RWPE1 (cell line): ENCODE measurements around the gene ARHGEF40.

ENCODE experiments used
- CTCF ChIA-PET: fragments of 350-600 bp; sonication (Branson Sonifier 250); formaldehyde crosslinking; extraction: SDS; loops from one replicate; lab custom pipeline; 2021; lab: Yijun Ruan, JAX
- POLR2A ChIA-PET: fragments of 400-600 bp; formaldehyde crosslinking; extraction: SDS; loops from one replicate; lab custom pipeline; 2020; ENCODE audit warnings: antibody characterized with exemption; ENCODE audit not compliant: low non-redundant PET; lab: Yijun Ruan, JAX
- DNase-seq: peaks from one replicate; pipeline ENCODE4 v3.0.0; 2012; ENCODE audit warnings: low spot score
- H3K27ac ChIP-seq: fragments of 450-650 bp; 2 replicates; pipeline ENCODE4 v1.5.1; 2017
- TF ChIP-seq, protein P1 (sequence below): fragments of 450-650 bp; conservative IDR thresholded peaks from 2 replicates; pipeline ENCODE4 v1.5.1; 2017; ENCODE audit warnings: low read depth, mild to moderate bottlenecking

ARHGEF40 gene

DNA sequence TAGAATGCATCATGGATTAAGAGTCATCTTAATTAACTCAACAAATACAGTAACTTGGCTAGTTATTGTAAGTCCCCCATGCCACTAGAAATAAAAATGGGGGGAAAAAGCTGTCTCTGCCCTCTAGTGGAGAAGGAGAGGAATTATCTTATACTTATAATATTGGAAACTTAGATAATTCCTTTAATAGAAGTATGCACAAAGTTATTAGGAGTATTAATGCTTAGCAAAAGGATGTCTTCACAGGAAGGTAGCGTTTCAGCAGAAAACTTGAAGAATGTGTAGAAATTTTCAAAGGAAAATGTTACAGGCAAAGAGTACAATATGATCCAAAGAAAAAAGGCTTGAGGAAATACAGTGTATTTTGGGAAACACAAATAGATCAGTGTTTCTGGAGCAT, 65.9 kb downstream of the ARHGEF40 start:
- H3K27ac ChIP-seq, result no peak overlapping the region
- DNase-seq, result peak; percentile 49
- TF ChIP-seq, protein P1, sequence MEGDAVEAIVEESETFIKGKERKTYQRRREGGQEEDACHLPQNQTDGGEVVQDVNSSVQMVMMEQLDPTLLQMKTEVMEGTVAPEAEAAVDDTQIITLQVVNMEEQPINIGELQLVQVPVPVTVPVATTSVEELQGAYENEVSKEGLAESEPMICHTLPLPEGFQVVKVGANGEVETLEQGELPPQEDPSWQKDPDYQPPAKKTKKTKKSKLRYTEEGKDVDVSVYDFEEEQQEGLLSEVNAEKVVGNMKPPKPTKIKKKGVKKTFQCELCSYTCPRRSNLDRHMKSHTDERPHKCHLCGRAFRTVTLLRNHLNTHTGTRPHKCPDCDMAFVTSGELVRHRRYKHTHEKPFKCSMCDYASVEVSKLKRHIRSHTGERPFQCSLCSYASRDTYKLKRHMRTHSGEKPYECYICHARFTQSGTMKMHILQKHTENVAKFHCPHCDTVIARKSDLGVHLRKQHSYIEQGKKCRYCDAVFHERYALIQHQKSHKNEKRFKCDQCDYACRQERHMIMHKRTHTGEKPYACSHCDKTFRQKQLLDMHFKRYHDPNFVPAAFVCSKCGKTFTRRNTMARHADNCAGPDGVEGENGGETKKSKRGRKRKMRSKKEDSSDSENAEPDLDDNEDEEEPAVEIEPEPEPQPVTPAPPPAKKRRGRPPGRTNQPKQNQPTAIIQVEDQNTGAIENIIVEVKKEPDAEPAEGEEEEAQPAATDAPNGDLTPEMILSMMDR, result peak; percentile 79
- ChIA-PET POLR2A (no interaction called here), CTCF (interaction anchor here (0.6 to 1.2 kb wide), 6 partner anchors 10 to 1357 kb away, joined by 3 to 10 read pairs (median 3); no protein-coding TSS in a partner anchor)
